ENCODE measurements around the gene ADGRD1. TPM values are rescaled to one million over a fixed set of nuclear protein-coding genes. Genes with fewer than 3 reads are reported as not detected.

ADGRD1 gene
- total RNA-seq, 1 experiment from 2014 or later: 0.77 TPM

GRCh38 chr12:131061041-131061806 is 107.5 kb downstream of the ADGRD1 start:
- ChIA-PET POLR2A (no interaction called here), CTCF (no interaction called here)
- TF ChIP-seq NR1H2 (CRISPR knock-in tag; IDR thresholded peaks at IDR 0.05): no peak
- no peak for TF ChIP-seq CDX4 (CRISPR knock-in tag; IDR thresholded peaks at IDR 0.05; ENCODE audit: borderline replicate concordance)
- TF ChIP-seq USF1 (CRISPR knock-in tag; IDR thresholded peaks at IDR 0.05): no peak
- no peak for TF ChIP-seq TEAD1 (CRISPR knock-in tag; IDR thresholded peaks at IDR 0.05)
- no peak for TF ChIP-seq ZNF416 (CRISPR knock-in tag; IDR thresholded peaks at IDR 0.05)
- no peak for TF ChIP-seq ZNF423 (CRISPR knock-in tag; IDR thresholded peaks at IDR 0.05)
- no peak for TF ChIP-seq E2F4 (CRISPR knock-in tag; IDR thresholded peaks at IDR 0.05; ENCODE audit: borderline replicate concordance, low read depth)
- no peak for TF ChIP-seq RORB (CRISPR knock-in tag; IDR thresholded peaks at IDR 0.05)
- TF ChIP-seq NFE2L1 (CRISPR knock-in tag; IDR thresholded peaks at IDR 0.05): no peak
- TF ChIP-seq TEAD4 (CRISPR knock-in tag; IDR thresholded peaks at IDR 0.05): no peak
- no peak for TF ChIP-seq ELF4 (CRISPR knock-in tag; IDR thresholded peaks at IDR 0.05; ENCODE audit: low read depth)
- TF ChIP-seq, protein P1, sequence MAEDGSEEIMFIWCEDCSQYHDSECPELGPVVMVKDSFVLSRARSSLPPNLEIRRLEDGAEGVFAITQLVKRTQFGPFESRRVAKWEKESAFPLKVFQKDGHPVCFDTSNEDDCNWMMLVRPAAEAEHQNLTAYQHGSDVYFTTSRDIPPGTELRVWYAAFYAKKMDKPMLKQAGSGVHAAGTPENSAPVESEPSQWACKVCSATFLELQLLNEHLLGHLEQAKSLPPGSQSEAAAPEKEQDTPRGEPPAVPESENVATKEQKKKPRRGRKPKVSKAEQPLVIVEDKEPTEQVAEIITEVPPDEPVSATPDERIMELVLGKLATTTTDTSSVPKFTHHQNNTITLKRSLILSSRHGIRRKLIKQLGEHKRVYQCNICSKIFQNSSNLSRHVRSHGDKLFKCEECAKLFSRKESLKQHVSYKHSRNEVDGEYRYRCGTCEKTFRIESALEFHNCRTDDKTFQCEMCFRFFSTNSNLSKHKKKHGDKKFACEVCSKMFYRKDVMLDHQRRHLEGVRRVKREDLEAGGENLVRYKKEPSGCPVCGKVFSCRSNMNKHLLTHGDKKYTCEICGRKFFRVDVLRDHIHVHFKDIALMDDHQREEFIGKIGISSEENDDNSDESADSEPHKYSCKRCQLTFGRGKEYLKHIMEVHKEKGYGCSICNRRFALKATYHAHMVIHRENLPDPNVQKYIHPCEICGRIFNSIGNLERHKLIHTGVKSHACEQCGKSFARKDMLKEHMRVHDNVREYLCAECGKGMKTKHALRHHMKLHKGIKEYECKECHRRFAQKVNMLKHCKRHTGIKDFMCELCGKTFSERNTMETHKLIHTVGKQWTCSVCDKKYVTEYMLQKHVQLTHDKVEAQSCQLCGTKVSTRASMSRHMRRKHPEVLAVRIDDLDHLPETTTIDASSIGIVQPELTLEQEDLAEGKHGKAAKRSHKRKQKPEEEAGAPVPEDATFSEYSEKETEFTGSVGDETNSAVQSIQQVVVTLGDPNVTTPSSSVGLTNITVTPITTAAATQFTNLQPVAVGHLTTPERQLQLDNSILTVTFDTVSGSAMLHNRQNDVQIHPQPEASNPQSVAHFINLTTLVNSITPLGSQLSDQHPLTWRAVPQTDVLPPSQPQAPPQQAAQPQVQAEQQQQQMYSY (CRISPR knock-in tag; IDR thresholded peaks at IDR 0.05): no peak
- Mint-ChIP-seq H3K27me3 (ENCODE audit: low read depth) (no peaks in the 10 kb centered on the region), H3K4me1 (no peaks in the 10 kb centered on the region), H3K36me3 (no peaks in the 10 kb centered on the region), H3K27ac (no peak overlapping the region), H3K4me3 (no peak overlapping the region), H3K9me3 (no peaks in the 10 kb centered on the region)
- ATAC-seq (no peak), DNase-seq (ENCODE audit: low spot score) (no peak)

DNA sequence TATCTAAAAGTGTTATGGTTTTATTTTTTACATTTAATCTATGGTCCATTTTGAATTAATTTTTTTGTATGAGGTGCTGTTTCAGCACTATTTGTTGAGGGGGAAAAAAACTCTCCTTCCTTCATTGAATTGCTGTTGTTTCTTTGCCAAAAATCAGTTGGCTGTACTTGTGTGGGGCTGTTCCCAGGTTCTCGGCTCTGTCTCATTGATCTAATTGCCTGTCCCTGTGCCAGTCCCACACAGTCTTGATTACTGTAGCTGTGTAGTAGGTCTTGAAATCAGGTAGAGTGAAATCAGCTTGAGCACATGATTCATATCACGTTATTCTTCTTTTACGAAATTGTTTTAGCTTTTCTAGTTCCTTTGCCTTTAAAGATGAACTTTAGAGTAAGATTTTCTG is 109.7 kb downstream of the ADGRD1 start:
- CTCF ChIA-PET: no interaction called here
- ATAC-seq (no peak), DNase-seq (ENCODE audit: low spot score) (no peak)
- H3K9me3 Mint-ChIP-seq: no peaks in the 10 kb centered on the region
- no peaks in the 10 kb centered on the region for H3K27me3 Mint-ChIP-seq (ENCODE audit: low read depth)
- POLR2A ChIA-PET: no interaction called here
- H3K4me1 Mint-ChIP-seq: no peaks in the 10 kb centered on the region
- H3K4me3 Mint-ChIP-seq: no peak overlapping the region
- H3K36me3 Mint-ChIP-seq: no peaks in the 10 kb centered on the region
- H3K27ac Mint-ChIP-seq: no peak overlapping the region
- TF ChIP-seq PREB (CRISPR knock-in tag; IDR thresholded peaks at IDR 0.05; ENCODE audit: borderline replicate concordance) (no peak), ZNF671 (CRISPR knock-in tag; IDR thresholded peaks at IDR 0.05) (no peak), GTF2I (CRISPR knock-in tag; conservative IDR thresholded peaks at IDR 0.05) (no peak), IRF1 (CRISPR knock-in tag; IDR thresholded peaks at IDR 0.05) (no peak), USF1 (CRISPR knock-in tag; IDR thresholded peaks at IDR 0.05) (no peak), SMAD4 (CRISPR knock-in tag; IDR thresholded peaks at IDR 0.05) (no peak), FOXK1 (CRISPR knock-in tag; IDR thresholded peaks at IDR 0.05) (no peak), NFE2L1 (CRISPR knock-in tag; IDR thresholded peaks at IDR 0.05) (no peak), HMGA2 (CRISPR knock-in tag; IDR thresholded peaks at IDR 0.05) (no peak), NFYB (CRISPR knock-in tag; conservative IDR thresholded peaks at IDR 0.05; ENCODE audit: low read depth) (no peak), KAT7 (CRISPR knock-in tag; IDR thresholded peaks at IDR 0.05; ENCODE audit: borderline replicate concordance) (no peak), NR1H2 (CRISPR knock-in tag; IDR thresholded peaks at IDR 0.05) (no peak)
- TF ChIP-seq, protein P2, sequence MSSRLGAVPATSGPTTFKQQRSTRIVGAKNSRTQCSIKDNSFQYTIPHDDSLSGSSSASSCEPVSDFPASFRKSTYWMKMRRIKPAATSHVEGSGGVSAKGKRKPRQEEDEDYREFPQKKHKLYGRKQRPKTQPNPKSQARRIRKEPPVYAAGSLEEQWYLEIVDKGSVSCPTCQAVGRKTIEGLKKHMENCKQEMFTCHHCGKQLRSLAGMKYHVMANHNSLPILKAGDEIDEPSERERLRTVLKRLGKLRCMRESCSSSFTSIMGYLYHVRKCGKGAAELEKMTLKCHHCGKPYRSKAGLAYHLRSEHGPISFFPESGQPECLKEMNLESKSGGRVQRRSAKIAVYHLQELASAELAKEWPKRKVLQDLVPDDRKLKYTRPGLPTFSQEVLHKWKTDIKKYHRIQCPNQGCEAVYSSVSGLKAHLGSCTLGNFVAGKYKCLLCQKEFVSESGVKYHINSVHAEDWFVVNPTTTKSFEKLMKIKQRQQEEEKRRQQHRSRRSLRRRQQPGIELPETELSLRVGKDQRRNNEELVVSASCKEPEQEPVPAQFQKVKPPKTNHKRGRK (CRISPR knock-in tag; IDR thresholded peaks at IDR 0.05; ENCODE audit: borderline replicate concordance): no peak

Measured in WTC11 (cell line).